ENCODE results near the gene CCDC81.

CCDC81 gene

DNA sequence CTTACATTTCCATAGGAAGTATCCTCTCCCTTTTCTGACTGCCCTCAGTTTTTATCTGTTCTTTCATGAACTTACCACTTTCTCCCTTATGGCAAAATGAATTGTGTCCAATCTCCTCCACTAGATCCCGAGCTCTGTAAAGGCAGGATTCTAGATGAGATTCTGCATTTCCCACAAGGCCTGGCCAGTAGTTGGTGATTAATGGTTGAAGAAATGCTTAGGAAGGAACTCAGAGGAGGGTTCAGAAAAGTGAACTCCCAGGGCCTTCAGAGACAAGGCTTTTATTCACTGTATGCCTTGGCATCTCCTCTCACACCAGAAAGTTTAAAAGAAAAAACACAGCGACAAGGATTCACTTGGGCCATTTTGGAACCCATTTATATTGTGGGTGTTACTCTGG lies 66.2 kb downstream of the CCDC81 start:
- no peak for DNase-seq (ENCODE audit: low spot score)

DNA sequence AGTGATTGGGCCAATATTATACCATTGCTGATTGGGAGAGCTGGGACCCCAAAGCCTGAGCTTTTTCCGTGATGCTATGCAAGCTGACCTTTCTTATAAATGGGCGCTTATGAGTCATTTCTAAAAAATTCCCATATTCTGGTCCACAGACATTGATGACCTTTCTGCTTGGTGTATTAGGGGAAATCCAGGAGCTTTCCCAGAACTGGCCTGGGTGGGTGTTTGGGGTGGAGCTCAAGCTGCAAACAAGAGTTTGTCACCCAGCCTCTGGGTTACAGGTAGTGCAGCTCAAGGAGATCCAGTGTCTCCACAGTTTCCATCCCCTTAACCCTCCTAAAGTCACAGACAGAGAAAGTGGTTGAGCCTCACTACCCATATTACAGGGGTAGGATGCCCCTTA lies 67.7 kb downstream of the CCDC81 start:
- no peak for DNase-seq (ENCODE audit: low spot score)

GRCh38 chr11:86442827-86443226 lies 68.1 kb downstream of the CCDC81 start:
- DNase-seq (ENCODE audit: low spot score) = no peak

- DNase-seq (ENCODE audit: low spot score) = no peak
These were observed 68.7 kb downstream of the CCDC81 start for GRCh38 chr11:86443415-86443814.

- no peak for DNase-seq (ENCODE audit: low spot score)
These were observed 70.3 kb downstream of the CCDC81 start for GRCh38 chr11:86444981-86445380.

GRCh38 chr11:86446163-86446923 lies 71.7 kb downstream of the CCDC81 start:
- DNase-seq (ENCODE audit: low spot score) = no peak

GRCh38 chr11:86446924-86447285 lies 72.2 kb downstream of the CCDC81 start:
- no peak for DNase-seq (ENCODE audit: low spot score)

- DNase-seq (ENCODE audit: low spot score) = no peak
These were observed 73.2 kb downstream of the CCDC81 start for GRCh38 chr11:86447763-86448480.

DNA sequence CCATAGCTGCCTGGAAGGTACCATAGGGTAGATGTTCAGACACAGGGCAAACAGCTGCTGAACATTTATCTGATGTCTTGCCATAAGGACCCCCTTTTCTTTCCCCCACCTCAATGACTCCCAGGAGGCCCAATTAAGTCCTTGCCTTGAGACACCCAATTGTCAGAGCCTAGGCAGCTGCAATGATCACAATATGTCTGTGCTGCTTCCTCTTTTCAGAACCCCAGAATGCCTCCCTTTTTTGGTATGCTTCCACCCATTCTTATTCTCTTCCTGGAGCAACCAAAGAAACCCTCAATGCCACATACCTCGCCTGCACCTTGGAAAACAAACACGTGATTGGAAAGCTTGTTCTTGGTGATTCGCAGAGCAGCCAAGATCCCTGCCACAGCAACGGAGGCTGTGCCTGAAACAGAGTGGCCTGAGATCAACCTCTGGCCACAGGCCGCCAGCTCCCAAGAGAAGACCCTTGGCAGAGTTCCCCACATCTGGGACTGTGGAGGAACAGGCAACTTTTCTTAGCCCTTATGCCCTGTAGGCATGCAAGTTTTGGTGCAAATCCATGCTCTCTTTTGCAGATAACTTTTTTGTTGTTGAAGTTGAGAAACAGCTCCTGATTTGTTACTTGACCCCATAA lies 75.4 kb downstream of the CCDC81 start:
- DNase-seq (ENCODE audit: low spot score) = no peak

DNA sequence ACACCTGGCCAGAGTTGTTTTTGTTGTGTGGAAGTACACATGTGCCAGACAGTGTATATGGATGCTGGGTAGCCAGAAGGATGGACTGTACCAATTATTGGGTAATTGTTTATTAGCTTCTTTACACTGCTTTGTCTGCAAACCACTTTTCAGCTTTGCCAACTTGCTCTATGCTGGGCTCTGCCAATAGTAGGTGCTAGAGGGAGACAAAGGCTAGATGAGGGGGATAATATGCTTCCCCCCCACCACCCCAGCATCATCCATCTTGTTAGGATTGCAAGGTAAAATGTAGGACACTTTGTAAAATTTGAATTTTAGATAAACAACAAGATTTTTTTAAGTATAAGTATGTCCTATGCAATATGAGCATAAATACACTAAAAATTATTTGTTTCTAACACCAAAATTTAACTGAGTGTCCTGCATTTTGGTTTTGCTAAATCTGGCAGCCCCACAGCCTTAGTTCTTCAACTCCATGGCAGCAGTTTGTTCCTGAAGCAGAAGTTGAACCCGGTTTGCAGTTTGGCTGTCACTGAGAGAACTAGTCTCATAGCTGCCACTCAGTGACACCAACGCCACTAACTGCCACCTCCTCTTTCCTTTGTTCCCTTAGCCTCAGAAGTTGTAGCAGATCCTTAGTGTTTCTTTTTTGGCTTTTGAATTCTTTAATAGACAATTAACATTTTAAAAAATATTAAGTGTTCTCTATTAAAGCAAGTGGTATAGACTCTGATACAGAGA lies 78.8 kb downstream of the CCDC81 start:
- peak; percentile 9 for DNase-seq (ENCODE audit: low spot score)

GRCh38 chr11:86456075-86456939 lies 81.6 kb downstream of the CCDC81 start:
- DNase-seq (ENCODE audit: low spot score) = peak; percentile 83

DNA sequence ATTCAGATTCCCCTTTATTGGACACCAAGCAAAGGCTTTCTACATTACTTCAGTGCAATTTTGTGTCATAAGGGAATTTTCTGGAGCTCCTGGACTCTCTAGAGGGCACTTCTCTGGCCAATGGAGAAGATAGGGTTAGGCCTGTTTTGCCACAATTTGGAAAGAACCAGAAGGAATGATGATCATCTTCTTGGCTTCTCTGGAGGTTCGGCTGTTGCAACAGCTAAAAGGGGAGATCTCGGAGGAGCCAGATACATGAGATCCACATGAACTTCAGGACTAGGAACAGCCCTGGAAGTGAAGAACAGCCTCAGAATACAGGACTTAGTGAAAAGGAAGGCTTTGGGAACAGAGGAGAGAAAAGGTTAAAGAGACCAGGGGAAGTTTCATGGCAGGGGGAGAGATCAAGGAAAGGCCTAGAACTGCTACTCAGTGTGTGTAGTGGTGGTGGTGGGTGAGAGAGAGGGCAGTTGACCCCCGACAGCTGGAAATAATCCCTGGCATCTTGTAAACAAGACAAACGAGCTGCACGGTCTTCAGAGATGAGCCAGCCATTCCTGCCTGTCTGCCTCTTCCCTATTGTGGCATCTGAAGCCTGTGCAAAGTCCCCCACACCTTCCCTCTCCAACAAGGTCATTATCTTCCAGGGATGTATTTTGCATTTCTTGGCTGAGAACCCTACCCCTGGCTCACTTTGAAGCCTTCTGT lies 83.8 kb downstream of the CCDC81 start:
- no peak for DNase-seq (ENCODE audit: low spot score)

- no peak for DNase-seq (ENCODE audit: low spot score)
These were observed 84.3 kb downstream of the CCDC81 start for GRCh38 chr11:86459002-86459385.

GRCh38 chr11:86459682-86460460 lies 85.2 kb downstream of the CCDC81 start:
- no peak for DNase-seq (ENCODE audit: low spot score)

- DNase-seq (ENCODE audit: low spot score) = no peak
These were observed 86.0 kb downstream of the CCDC81 start for GRCh38 chr11:86460461-86461385.

DNA sequence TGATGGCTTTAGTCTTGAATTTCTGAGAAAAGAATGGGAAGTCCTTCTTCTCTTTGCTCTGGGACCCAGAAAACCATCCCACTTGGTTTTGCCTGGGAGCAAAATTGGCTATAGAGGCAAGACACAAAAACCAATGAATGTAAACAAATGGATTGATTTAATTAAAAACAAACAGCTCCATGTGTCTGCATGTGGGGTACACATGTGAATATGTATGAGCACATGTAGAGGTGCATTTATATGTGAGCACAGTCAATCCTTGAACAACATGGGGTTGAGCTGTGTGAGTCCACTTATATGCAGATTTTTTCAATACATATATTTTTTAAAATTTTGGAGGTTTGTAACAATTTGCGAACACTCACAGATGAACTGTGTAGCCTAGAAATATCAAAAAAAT lies 87.2 kb downstream of the CCDC81 start:
- no peak for DNase-seq (ENCODE audit: low spot score)

- no peak for DNase-seq (ENCODE audit: low spot score)
These were observed 88.4 kb downstream of the CCDC81 start for GRCh38 chr11:86463120-86463519.

DNA sequence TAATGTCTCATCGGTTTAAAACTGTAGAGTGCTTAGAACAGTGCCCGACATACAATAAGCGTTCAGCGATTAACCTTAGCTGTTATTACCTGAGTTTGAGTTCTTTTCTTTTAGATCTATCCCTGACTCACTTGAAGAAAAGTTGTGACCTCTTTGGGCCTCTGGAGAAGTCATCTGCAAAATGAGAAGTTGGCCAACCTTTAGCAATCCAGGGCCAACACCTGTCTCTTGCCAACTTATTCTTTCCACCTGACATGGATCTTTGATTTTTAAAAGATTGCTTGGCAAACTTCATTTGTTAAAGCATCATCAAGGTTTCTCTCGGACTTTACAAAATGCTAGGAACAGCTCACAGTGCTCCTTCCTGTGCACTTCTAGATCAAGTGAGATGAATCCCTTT lies 89.3 kb downstream of the CCDC81 start:
- DNase-seq (ENCODE audit: low spot score) = no peak

Measured in NAMALWA (cell line).